22Rv1 (cell line): ENCODE results near the gene CORO2B.

Experiments
- H3K27ac ChIP-seq: fragments of 450-650 bp; 2 replicates; pipeline ENCODE4 v1.5.1; 2017
- ZFX ChIP-seq: fragments of 450-650 bp; IDR thresholded peaks from 2 replicates; pipeline ENCODE4 v1.6.1; 2017; ENCODE audit warnings: antibody characterized with exemption, borderline replicate concordance
- TF ChIP-seq, protein P1 (sequence below): fragments of 450-650 bp; IDR thresholded peaks from 2 replicates; pipeline ENCODE4 v1.5.1; 2017; ENCODE audit warnings: mild to moderate bottlenecking

The CORO2B gene

DNA sequence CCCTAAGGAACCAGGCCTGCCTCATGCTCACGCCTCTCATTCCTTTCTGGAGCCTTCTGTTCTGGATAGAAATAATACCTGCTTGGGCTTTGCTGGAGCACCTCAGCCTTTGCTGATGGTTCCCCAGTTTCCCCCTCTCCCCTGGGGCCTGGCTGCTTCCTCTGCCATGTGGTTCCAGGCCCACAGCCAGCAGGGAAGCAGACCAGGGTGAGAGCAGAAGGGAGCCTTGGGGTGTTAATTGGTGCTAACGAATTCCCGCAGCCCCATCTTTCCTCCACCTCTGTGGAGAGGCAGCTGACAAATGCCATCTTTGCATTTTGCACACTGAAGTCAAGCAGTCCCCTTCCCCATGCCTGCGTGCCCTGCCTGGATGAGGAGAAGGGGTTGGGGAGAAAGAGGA, 13.1 kb upstream of the CORO2B start:
- no peak overlapping the region for H3K27ac ChIP-seq
- TF ChIP-seq, protein P1, sequence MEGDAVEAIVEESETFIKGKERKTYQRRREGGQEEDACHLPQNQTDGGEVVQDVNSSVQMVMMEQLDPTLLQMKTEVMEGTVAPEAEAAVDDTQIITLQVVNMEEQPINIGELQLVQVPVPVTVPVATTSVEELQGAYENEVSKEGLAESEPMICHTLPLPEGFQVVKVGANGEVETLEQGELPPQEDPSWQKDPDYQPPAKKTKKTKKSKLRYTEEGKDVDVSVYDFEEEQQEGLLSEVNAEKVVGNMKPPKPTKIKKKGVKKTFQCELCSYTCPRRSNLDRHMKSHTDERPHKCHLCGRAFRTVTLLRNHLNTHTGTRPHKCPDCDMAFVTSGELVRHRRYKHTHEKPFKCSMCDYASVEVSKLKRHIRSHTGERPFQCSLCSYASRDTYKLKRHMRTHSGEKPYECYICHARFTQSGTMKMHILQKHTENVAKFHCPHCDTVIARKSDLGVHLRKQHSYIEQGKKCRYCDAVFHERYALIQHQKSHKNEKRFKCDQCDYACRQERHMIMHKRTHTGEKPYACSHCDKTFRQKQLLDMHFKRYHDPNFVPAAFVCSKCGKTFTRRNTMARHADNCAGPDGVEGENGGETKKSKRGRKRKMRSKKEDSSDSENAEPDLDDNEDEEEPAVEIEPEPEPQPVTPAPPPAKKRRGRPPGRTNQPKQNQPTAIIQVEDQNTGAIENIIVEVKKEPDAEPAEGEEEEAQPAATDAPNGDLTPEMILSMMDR: no peak
- TF ChIP-seq ZFX: no peak

GRCh38 chr15:68566377-68566954, 12.3 kb upstream of the CORO2B start:
- TF ChIP-seq, protein P1: no peak
- TF ChIP-seq ZFX: no peak
- H3K27ac ChIP-seq: no peak overlapping the region

GRCh38 chr15:68567345-68567744, 11.4 kb upstream of the CORO2B start:
- no peak overlapping the region for H3K27ac ChIP-seq
- TF ChIP-seq ZFX: no peak
- TF ChIP-seq, protein P1: no peak

DNA sequence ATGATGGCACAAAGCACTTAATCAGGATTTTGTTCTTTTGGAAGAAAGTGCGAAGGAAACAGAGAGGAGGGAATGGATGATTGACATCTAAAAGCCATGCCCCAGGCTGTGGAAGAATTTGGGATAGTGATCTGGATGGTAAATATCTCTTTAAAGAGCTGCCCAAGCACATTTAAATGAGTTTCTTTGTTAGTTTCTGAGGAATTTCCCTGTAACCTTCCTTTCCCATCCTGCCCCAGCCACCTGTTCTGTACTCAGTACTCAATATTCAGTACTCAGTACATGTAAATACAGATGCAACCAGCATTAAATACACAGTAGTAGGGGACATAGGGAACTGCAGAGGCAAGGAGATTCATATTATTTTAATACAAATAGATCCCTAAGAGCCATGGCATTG, 7.8 kb upstream of the CORO2B start:
- TF ChIP-seq, protein P1: no peak
- TF ChIP-seq ZFX: no peak
- no peak overlapping the region for H3K27ac ChIP-seq

- H3K27ac ChIP-seq: no peak overlapping the region
- TF ChIP-seq ZFX: no peak
- TF ChIP-seq, protein P1: no peak
Measured at GRCh38 chr15:68571582-68571981, 7.2 kb upstream of the CORO2B start.

- H3K27ac ChIP-seq: no peak overlapping the region
- TF ChIP-seq ZFX: no peak
- TF ChIP-seq, protein P1: no peak
Measured at GRCh38 chr15:68572309-68572708, 6.5 kb upstream of the CORO2B start.

- H3K27ac ChIP-seq: no peak overlapping the region
- TF ChIP-seq, protein P1: no peak
Measured at GRCh38 chr15:68572921-68573320, 5.9 kb upstream of the CORO2B start.
